SK-N-MC (cell line): Measurements from ENCODE around the gene TCEAL3.
"Not testable (repeated sequence)": the region's sequence is repeated elsewhere in the genome, so short reads cannot be mapped to it uniquely, and the experiment has no call there.

Experiments
- DNase-seq: peaks from one replicate; pipeline ENCODE4 v3.0.0-alpha.2; 2011; ENCODE audit warnings: low read depth, low spot score
- H3K27ac ChIP-seq: fragments of 200-600 bp; sonication (generic); 2 replicates; pipeline ENCODE4 v1.5.1; 2016; ENCODE audit warnings: mixed run types
- H3K36me3 ChIP-seq: fragments of 200-600 bp; sonication (generic); 2 replicates; pipeline ENCODE4 v1.6.1; 2017; ENCODE audit warnings: antibody characterized with exemption, low read length, mixed read lengths; ENCODE audit not compliant: insufficient read depth
- H3K4me3 ChIP-seq: fragments of 200-600 bp; sonication (generic); 2 replicates; pipeline ENCODE4 v1.5.1; 2016
- H3K9ac ChIP-seq: fragments of 200-600 bp; sonication (generic); 2 replicates; pipeline ENCODE4 v1.8.0; 2017; ENCODE audit warnings: mixed run types, mixed read lengths; ENCODE audit not compliant: insufficient read length
- H3K9me3 ChIP-seq: fragments of 200-600 bp; sonication (generic); 2 replicates; pipeline ENCODE4 v1.6.1; 2017; ENCODE audit warnings: low read depth, mild to moderate bottlenecking, antibody characterized with exemption, low read length, moderate library complexity, mixed read lengths
- EZH2 ChIP-seq: fragments of 200-600 bp; sonication (generic); IDR thresholded peaks from one replicate; pipeline ENCODE4 v1.6.1; 2017; ENCODE audit warnings: antibody characterized with exemption
- FOXP2 ChIP-seq: optimal IDR thresholded peaks from 2 replicates; pipeline ENCODE3; 2011; ENCODE audit warnings: mild to moderate bottlenecking, moderate library complexity; ENCODE audit not compliant: insufficient read depth; ENCODE audit errors: extremely low read length, control extremely low read depth
- POLR2AphosphoS5 ChIP-seq: IDR thresholded peaks from 2 replicates; pipeline ENCODE4 v1.6.1; 2012; ENCODE audit warnings: mild to moderate bottlenecking, low read depth, low read length, borderline replicate concordance

Gene TCEAL3

GRCh38 chrX:103630171-103630511, 22.4 kb downstream of the TCEAL3 start:
- Histone ChIP-seq H3K9ac (peak overlapping the region; percentile 78), H3K36me3 (no peaks in the 10 kb centered on the region), H3K9me3 (no peaks in the 10 kb centered on the region), H3K4me3 (peak overlapping the region; percentile 84), H3K27ac (0 out of 2 replicates have a peak overlapping the region, but pooled peaks have one; percentile 84)
- no peak for TF ChIP-seq FOXP2
- TF ChIP-seq EZH2: no peak
- TF ChIP-seq POLR2AphosphoS5: no peak
- peak; percentile 12 for DNase-seq

- no peak for TF ChIP-seq EZH2
- TF ChIP-seq FOXP2: no peak
- TF ChIP-seq POLR2AphosphoS5: no peak
Measured at GRCh38 chrX:103631145-103631544, 23.4 kb downstream of the TCEAL3 start.

GRCh38 chrX:103635436-103635835, 27.7 kb downstream of the TCEAL3 start:
- Histone ChIP-seq H3K9me3 (no peaks in the 10 kb centered on the region), H3K4me3 (no peak overlapping the region), H3K9ac (no peak overlapping the region), H3K36me3 (no peaks in the 10 kb centered on the region), H3K27ac (no peak overlapping the region)
- no peak for TF ChIP-seq FOXP2
- TF ChIP-seq POLR2AphosphoS5: no peak
- TF ChIP-seq EZH2: no peak
- DNase-seq: no peak

More at GRCh38 chrX:103631145-103631544, 23.4 kb downstream of the TCEAL3 start:
- Histone ChIP-seq H3K9ac (no peak overlapping the region), H3K4me3 (no peak overlapping the region), H3K36me3 (no peaks in the 10 kb centered on the region), H3K27ac (no peak overlapping the region), H3K9me3 (no peaks in the 10 kb centered on the region)
- no peak for DNase-seq

GRCh38 chrX:103637604-103638338, 30.0 kb downstream of the TCEAL3 start:
- H3K36me3 ChIP-seq: no peaks in the 10 kb centered on the region
- DNase-seq: no peak
- H3K9me3 ChIP-seq: no peaks in the 10 kb centered on the region
- H3K4me3 ChIP-seq: no peak overlapping the region
- no peak overlapping the region for H3K9ac ChIP-seq
- no peak overlapping the region for H3K27ac ChIP-seq
- TF ChIP-seq FOXP2 (no peak), POLR2AphosphoS5 (no peak), EZH2 (no peak)

- H3K9ac ChIP-seq, H3K36me3 ChIP-seq, DNase-seq, H3K4me3 ChIP-seq, H3K27ac ChIP-seq, H3K9me3 ChIP-seq: not testable (repeated sequence)
Measured at GRCh38 chrX:103638479-103639346, 30.9 kb downstream of the TCEAL3 start.

GRCh38 chrX:103640401-103641155, 32.8 kb downstream of the TCEAL3 start:
- no peak overlapping the region for H3K4me3 ChIP-seq
- H3K27ac ChIP-seq: no peak overlapping the region
- H3K9ac ChIP-seq: no peak overlapping the region
- H3K36me3 ChIP-seq: no peaks in the 10 kb centered on the region
- H3K9me3 ChIP-seq: no peaks in the 10 kb centered on the region
- no peak for DNase-seq
- TF ChIP-seq EZH2 (no peak), POLR2AphosphoS5 (no peak), FOXP2 (no peak)

- no peak for TF ChIP-seq FOXP2
- no peak for TF ChIP-seq POLR2AphosphoS5
- no peak for TF ChIP-seq EZH2
Measured at GRCh38 chrX:103644125-103644524, 36.4 kb downstream of the TCEAL3 start.

GRCh38 chrX:103647630-103648029, 39.9 kb downstream of the TCEAL3 start:
- Histone ChIP-seq H3K27ac (no peak overlapping the region), H3K4me3 (no peak overlapping the region), H3K36me3 (no peaks in the 10 kb centered on the region), H3K9ac (no peak overlapping the region), H3K9me3 (no peaks in the 10 kb centered on the region)
- DNase-seq: no peak
- TF ChIP-seq EZH2 (no peak), POLR2AphosphoS5 (no peak), FOXP2 (no peak)

More at GRCh38 chrX:103644125-103644524, 36.4 kb downstream of the TCEAL3 start:
- no peak for DNase-seq
- H3K9ac ChIP-seq: no peak overlapping the region
- H3K27ac ChIP-seq: no peak overlapping the region
- H3K4me3 ChIP-seq: no peak overlapping the region
- H3K9me3 ChIP-seq: no peaks in the 10 kb centered on the region
- H3K36me3 ChIP-seq: no peaks in the 10 kb centered on the region
